SH-SY5Y (cell line): ENCODE measurements around the gene SEL1L2.

Experiments
- GATA2 ChIP-seq: IDR thresholded peaks from 2 replicates; pipeline ENCODE4 v1.6.1; 2011; ENCODE audit warnings: mild to moderate bottlenecking, low read depth, low read length
- GATA3 ChIP-seq: IDR thresholded peaks from 2 replicates; pipeline ENCODE4 v1.6.1; 2011; ENCODE audit warnings: low read depth, mild to moderate bottlenecking, low read length, moderate library complexity

- TF ChIP-seq GATA3 (no peak), GATA2 (no peak)
These were observed 158.9 kb downstream of the SEL1L2 start for GRCh38 chr20:13831476-13831875.
